Measurements from ENCODE around the gene MAN1B1. TPM values are rescaled to one million over a fixed set of nuclear protein-coding genes. Genes with fewer than 3 reads are reported as not detected.

Gene MAN1B1
- total and polyA plus RNA-seq, 2 of the 4 experiments (the other 2 are of a cell fraction): 28.7 to 55.1 TPM

- Histone ChIP-seq H3K79me1 (ENCODE audit: low read depth in 1 of 2, low read length in 2 of 2) (peaks cover 13 to 40% of the 10 kb centered on the region in 2 experiments), H3K9me1 (ENCODE audit: insufficient read depth, low read length) (peaks cover 16% of the 10 kb centered on the region), H3K23ac (ENCODE audit: low read depth, low read length) (0 out of 2 replicates have a peak overlapping the region, but pooled peaks have one; percentile 73), H4K91ac (ENCODE audit: insufficient read depth, low read depth, low read length) (no peak overlapping the region), H2BK120ac (ENCODE audit: low read depth, low read length) (no peak overlapping the region), H2AK5ac (ENCODE audit: low read depth, low read length) (no peak overlapping the region), H3K4me2 (ENCODE audit: low read depth, low read length) (peak overlapping the region; percentile 35; the same call in 1 of the 2 replicates), H3K4me3 (ENCODE audit: insufficient read depth, low read depth, low read length) (no peak overlapping the region), H3K9me3 (ENCODE audit: control insufficient read depth, insufficient read depth, low read length) (peaks cover 4% of the 10 kb centered on the region; the same call in 1 of the 2 replicates), H4K8ac (ENCODE audit: low read depth in 2 of 2, low read length in 2 of 2) (no peak overlapping the region), H2BK20ac (ENCODE audit: low read depth, low read length) (no peak overlapping the region), H2AK9ac (replicated peaks; ENCODE audit: low read depth, low read length, poor library complexity) (peak overlapping the region; percentile 55), H4K5ac (ENCODE audit: low read depth, low read length) (no peak overlapping the region), H3K9ac (ENCODE audit: low read depth, low read length) (no peak overlapping the region), H3K18ac (ENCODE audit: low read depth, low read length) (no peak overlapping the region), H3K4me1 (ENCODE audit: control insufficient read depth, insufficient read depth, low read length) (peaks cover 12% of the 10 kb centered on the region; the same call in 1 of the 2 replicates), H2BK15ac (ENCODE audit: low read depth, low read length) (no peak overlapping the region), H3K14ac (replicated peaks; ENCODE audit: low read depth, low read length) (no peak overlapping the region), H3K27ac (ENCODE audit: insufficient read depth, low read length) (no peak overlapping the region), H2BK5ac (ENCODE audit: low read depth, low read length, poor library complexity, severe bottlenecking) (no peak overlapping the region), H2AFZ (replicated peaks; ENCODE audit: low read length, poor library complexity) (no peak overlapping the region), H3K4ac (ENCODE audit: low read depth, low read length) (no peak overlapping the region), H4K20me1 (ENCODE audit: insufficient read depth, low read length) (peaks cover 8% of the 10 kb centered on the region; the same call in 1 of the 2 replicates), H3K36me3 (ENCODE audit: control insufficient read depth, insufficient read depth, low read length) (no peaks in the 10 kb centered on the region), H3K56ac (ENCODE audit: extremely low read depth, insufficient read depth, low read length) (no peak overlapping the region), H3K27me3 (ENCODE audit: control insufficient read depth, insufficient read depth, low read length) (no peaks in the 10 kb centered on the region)
- DNase-seq: no peak
- dilution Hi-C loops (cut with HindIII; ENCODE audit: low sequenced_read_pairs, unreplicated experiment): no loop called here
- TF ChIP-seq ELK1 (IDR thresholded peaks at IDR 0.05; ENCODE audit: borderline replicate concordance, low read depth, low read length) (no peak), RAD21 (IDR thresholded peaks at IDR 0.05; ENCODE audit: low read length) (no peak), CEBPB (IDR thresholded peaks at IDR 0.05; ENCODE audit: low read depth, low read length) (no peak), RFX5 (IDR thresholded peaks at IDR 0.05; ENCODE audit: low read depth, low read length) (no peak), NFE2L2 (IDR thresholded peaks at IDR 0.05; ENCODE audit: low read depth, low read length) (no peak), BHLHE40 (IDR thresholded peaks at IDR 0.05; ENCODE audit: low read depth, low read length) (no peak), CTCF (conservative IDR thresholded peaks at IDR 0.05; ENCODE audit: low read depth, low read length) (no peak), CHD1 (IDR thresholded peaks at IDR 0.05; ENCODE audit: low read depth, low read length) (no peak), MAFK (IDR thresholded peaks at IDR 0.05; ENCODE audit: low read depth, low read length) (no peak), RCOR1 (IDR thresholded peaks at IDR 0.05; ENCODE audit: insufficient replicate concordance, low read length) (no peak), FOS (IDR thresholded peaks at IDR 0.05; ENCODE audit: low read depth, low read length) (no peak), MAZ (IDR thresholded peaks at IDR 0.05; ENCODE audit: borderline replicate concordance, low read depth, low read length) (no peak), POLR2A (IDR thresholded peaks at IDR 0.05; ENCODE audit: low read depth, low read length) (no peak), USF2 (IDR thresholded peaks at IDR 0.05; ENCODE audit: low read depth, low read length) (no peak)
- POLR2A ChIA-PET (ENCODE audit: unreplicated experiment): no interaction called here
- intact Hi-C loops (cut with micrococcal nuclease): no loop called here
- no TSS peak for BruUV-seq (replicated peaks)
- no peak for ATAC-seq (ENCODE audit: low read depth)
- in situ Hi-C loops (cut with MboI; ENCODE audit: low sequenced_read_pairs): no loop called here
- 81% methylated on average over 5 of the region's 24 CpGs; no CpG with 5 or more reads in 1 of the 2 experiments for WGBS, 2 experiments (ENCODE audit: extremely low coverage in 2 of 2, insufficient read length in 1 of 2)
- CTCF ChIA-PET: interaction anchor here (0.6 kb wide), 1 partner anchor 16 kb away, joined by 4 read pairs; no protein-coding TSS in a partner anchor
Observed at GRCh38 chr9:137127301-137128157, 40.7 kb downstream of the MAN1B1 start.
